Ovary (tissue), 9 donors: Measurements from ENCODE around the gene PLA2G2D. TPM values are rescaled to one million over a fixed set of nuclear protein-coding genes. Genes with fewer than 3 reads are reported as not detected.

Experiments
- DNase-seq, 5 donors: peaks; one replicate each; pipeline ENCODE4 v3.0.0-alpha.2; 2019 to 2020
- H3K27ac ChIP-seq, 2 donors: fragments of 200-600 bp; one replicate each; pipeline versions ENCODE4 v1.5.1 to v1.8.0; 2019 to 2022
- H3K27me3 ChIP-seq: fragments of 200-600 bp; one replicate; pipeline ENCODE4 v1.8.0; 2022
- H3K36me3 ChIP-seq: fragments of 200-600 bp; sonication (generic); one replicate; pipeline ENCODE4 v1.5.1; 2019
- H3K4me1 ChIP-seq: one replicate; pipeline ENCODE4 v1.8.1; 2013; ENCODE audit warnings: mild to moderate bottlenecking, moderate library complexity; ENCODE audit not compliant: insufficient read depth
- H3K4me3 ChIP-seq: fragments of 200-600 bp; sonication (generic); one replicate; pipeline ENCODE4 v1.5.1; 2017
- H3K9me3 ChIP-seq, 2 donors: fragments of 200-600 bp in 1 of 2; sonication (generic) in 1 of 2; one replicate each; pipeline versions ENCODE4 v1.5.1 to v1.8.1; 2013 to 2019; ENCODE audit warnings: mild to moderate bottlenecking in 1 of 2, moderate library complexity in 1 of 2
- EP300 ChIP-seq: sonication (generic); formaldehyde crosslinking; IDR thresholded peaks from one replicate; pipeline ENCODE4 v1.6.1; 2017; ENCODE audit warnings: antibody characterized with exemption
- POLR2A ChIP-seq: fragments of 450-650 bp; IDR thresholded peaks from one replicate; pipeline ENCODE4 v1.6.1; 2017; ENCODE audit warnings: antibody characterized with exemption, mild to moderate bottlenecking, moderate library complexity
- WGBS, 3 donors: extraction: QIAGEN DNeasy Blood & Tissue Kit in 1 of 3; methylation state at CpG; one replicate each; pipeline versions ENCODE4 v1.1.5 to v1.1.7; 2013 to 2017; 5-methylcytosine and 5-hydroxymethylcytosine counted together
- intact Hi-C, 4 donors: fragments of 100-400 bp; cut with DNase I; formaldehyde crosslinking; loops; one replicate each; pipeline versions ENCODE4 v1.11.0 to v1.15.1; 2022 to 2023
- polyA plus RNA-seq, 2 donors: library from polyadenylated mRNA; stranded (reverse); fragments of 200-250 nt in 1 of 2; fragments of 350-450 nt in 1 of 2; fragmentation: Illumina TruSeq in 1 of 2; extraction: RNeasy Lipid Tissue Mini Kit (QIAGEN cat#74804) in 1 of 2; gene quantifications; one replicate each; pipeline ENCODE4 v1.2.3, GENCODE V29; 2013 to 2014
- total RNA-seq, 7 donors: library from RNA; depleted of rRNA in 2 of 7; stranded (reverse); fragments of >200 nt in 2 of 7; fragmentation: NEBNext Ultra II Directional in 3 of 7; extraction: Animal tissue kit (Norgen Biotek cat#: 25700) in 3 of 7; gene quantifications; one replicate each; pipeline versions ENCODE4 v1.1.0 to v1.2.4, GENCODE V29; 2016 to 2023
- TF ChIP-seq, protein P1 (sequence below), 3 donors: fragments of 450-650 bp in 2 of 3; fragments of 200-600 bp in 1 of 3; IDR thresholded peaks; one replicate each; pipeline versions ENCODE4 v1.5.1 to v1.8.0; 2016 to 2022; ENCODE audit warnings: antibody characterized with exemption in 3 of 3, mild to moderate bottlenecking in 1 of 3
- donor health status: DM: no; HTN: no; CAD: no; lungs with moderate emphysema.
- donor health status: DM: no; HTN: no; CAD: no.
- donor health status: Bipolar disorder and iron deficiency.
- donor health status: DM: yes; HTN: yes; CAD: no.
- donor health status: DM: no; HTN: no; CAD: no.
- donor health status: DM: yes; HTN: yes; CAD: no.

PLA2G2D gene
- total and polyA plus RNA-seq, 9 donors: 0.12 to 2.1 (median 0.12) TPM; not detected in 6

- 93 to 95% (median 93%) methylated on average over 6 of the region's 6 CpGs for WGBS, 3 donors
- DNase-seq: no peak
- Histone ChIP-seq H3K27me3 (no peaks in the 10 kb centered on the region), H3K9me3 (no peaks in the 10 kb centered on the region), H3K27ac (no peak overlapping the region), H3K4me3 (no peak overlapping the region), H3K36me3 (no peaks in the 10 kb centered on the region), H3K4me1 (peaks cover 10% of the 10 kb centered on the region)
- TF ChIP-seq EP300 (no peak), POLR2A (no peak)
- TF ChIP-seq, protein P1, sequence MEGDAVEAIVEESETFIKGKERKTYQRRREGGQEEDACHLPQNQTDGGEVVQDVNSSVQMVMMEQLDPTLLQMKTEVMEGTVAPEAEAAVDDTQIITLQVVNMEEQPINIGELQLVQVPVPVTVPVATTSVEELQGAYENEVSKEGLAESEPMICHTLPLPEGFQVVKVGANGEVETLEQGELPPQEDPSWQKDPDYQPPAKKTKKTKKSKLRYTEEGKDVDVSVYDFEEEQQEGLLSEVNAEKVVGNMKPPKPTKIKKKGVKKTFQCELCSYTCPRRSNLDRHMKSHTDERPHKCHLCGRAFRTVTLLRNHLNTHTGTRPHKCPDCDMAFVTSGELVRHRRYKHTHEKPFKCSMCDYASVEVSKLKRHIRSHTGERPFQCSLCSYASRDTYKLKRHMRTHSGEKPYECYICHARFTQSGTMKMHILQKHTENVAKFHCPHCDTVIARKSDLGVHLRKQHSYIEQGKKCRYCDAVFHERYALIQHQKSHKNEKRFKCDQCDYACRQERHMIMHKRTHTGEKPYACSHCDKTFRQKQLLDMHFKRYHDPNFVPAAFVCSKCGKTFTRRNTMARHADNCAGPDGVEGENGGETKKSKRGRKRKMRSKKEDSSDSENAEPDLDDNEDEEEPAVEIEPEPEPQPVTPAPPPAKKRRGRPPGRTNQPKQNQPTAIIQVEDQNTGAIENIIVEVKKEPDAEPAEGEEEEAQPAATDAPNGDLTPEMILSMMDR (IDR thresholded peaks at IDR 0.05): no peak
- intact Hi-C loops: no loop called here
These were observed 28.7 kb downstream of the PLA2G2D start for GRCh38 chr1:20090641-20091040.

GRCh38 chr1:20090119-20090518 lies 29.2 kb downstream of the PLA2G2D start:
- H3K4me3 ChIP-seq: no peak overlapping the region
- intact Hi-C loops: no loop called here
- TF ChIP-seq POLR2A (no peak), EP300 (no peak)
- TF ChIP-seq, protein P1 (IDR thresholded peaks at IDR 0.05): no peak
- no peak overlapping the region for H3K27ac ChIP-seq
- H3K4me1 ChIP-seq: peaks cover 10% of the 10 kb centered on the region
- DNase-seq: no peak
- WGBS, 3 donors: 71 to 84% (median 77%) methylated on average over 3 of the region's 3 CpGs
- H3K36me3 ChIP-seq: no peaks in the 10 kb centered on the region
- H3K9me3 ChIP-seq: no peaks in the 10 kb centered on the region
- H3K27me3 ChIP-seq: no peaks in the 10 kb centered on the region

DNA sequence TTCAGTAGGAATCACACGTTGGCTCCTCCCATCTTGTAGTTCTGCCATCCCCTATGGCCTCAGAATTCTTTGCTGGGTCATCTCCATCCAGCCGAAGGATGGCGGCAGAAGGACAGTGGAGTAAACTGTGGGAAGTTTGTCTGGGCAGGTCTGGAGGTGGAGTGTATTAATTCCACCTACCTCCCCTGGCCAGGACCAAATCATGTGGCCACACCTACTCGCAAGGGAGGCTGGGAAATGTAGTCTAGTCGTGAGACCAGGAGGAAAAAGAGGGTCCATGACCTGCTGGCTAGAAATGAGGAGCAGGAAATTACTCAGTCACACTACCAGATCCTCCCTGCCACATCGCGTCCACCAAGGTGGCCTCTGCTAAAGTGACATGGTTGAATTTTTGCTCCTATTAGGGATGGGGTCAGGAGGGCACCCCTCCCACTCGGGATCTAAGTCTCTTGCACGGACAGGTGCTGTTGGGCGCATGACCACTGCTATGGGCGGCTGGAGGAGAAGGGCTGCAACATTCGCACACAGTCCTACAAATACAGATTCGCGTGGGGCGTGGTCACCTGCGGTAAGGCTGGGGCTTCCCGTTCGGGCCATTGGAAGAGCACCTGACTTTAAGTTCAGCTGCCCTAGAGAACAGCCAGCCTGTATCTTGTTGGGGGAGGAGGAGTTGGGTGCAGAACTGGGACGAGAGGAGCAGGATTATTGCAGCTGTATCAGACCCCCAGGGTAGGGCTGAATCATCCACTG lies 29.8 kb downstream of the PLA2G2D start:
- Histone ChIP-seq H3K27me3 (no peaks in the 10 kb centered on the region), H3K4me3 (no peak overlapping the region), H3K9me3 (no peaks in the 10 kb centered on the region), H3K36me3 (no peaks in the 10 kb centered on the region), H3K27ac (no peak overlapping the region), H3K4me1 (peaks cover 10% of the 10 kb centered on the region)
- TF ChIP-seq, protein P1 (IDR thresholded peaks at IDR 0.05): no peak
- TF ChIP-seq POLR2A: no peak
- no peak for TF ChIP-seq EP300
- no peak for DNase-seq
- WGBS, 3 donors: 90 to 94% (median 91%) methylated on average over 19 of the region's 19 CpGs
- intact Hi-C loops: no loop called here

DNA sequence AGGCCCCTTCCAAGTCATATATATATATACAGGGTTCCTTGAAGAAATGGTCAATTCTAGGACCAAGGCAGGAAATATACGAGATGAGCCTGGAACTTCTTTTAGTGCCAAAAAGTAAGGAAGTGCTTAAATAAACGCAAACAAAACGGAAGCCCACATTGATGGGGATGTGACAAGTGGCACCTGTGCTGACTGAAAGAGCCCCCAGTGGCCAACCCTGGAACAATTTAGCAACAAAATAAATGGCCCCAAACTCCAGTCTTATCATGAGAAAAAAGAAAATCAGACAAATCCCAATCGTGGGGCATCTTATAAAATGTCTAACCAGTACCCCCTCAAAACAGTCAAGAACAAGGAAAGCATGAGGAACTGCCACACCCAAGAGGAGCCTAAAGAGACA lies 31.7 kb downstream of the PLA2G2D start:
- intact Hi-C loops: no loop called here
- H3K27ac ChIP-seq: no peak overlapping the region
- no peaks in the 10 kb centered on the region for H3K27me3 ChIP-seq
- DNase-seq: no peak
- H3K4me1 ChIP-seq: no peaks in the 10 kb centered on the region
- WGBS, 3 donors: 70 to 79% (median 77%) methylated on average over 4 of the region's 4 CpGs
- H3K4me3 ChIP-seq: no peak overlapping the region
- no peaks in the 10 kb centered on the region for H3K36me3 ChIP-seq
- TF ChIP-seq, protein P1 (IDR thresholded peaks at IDR 0.05): no peak
- TF ChIP-seq EP300: no peak
- TF ChIP-seq POLR2A: no peak
- H3K9me3 ChIP-seq: no peaks in the 10 kb centered on the region
